CD14-positive monocyte (primary cell): ENCODE results near the gene BAIAP2L2. TPM values are rescaled to one million over a fixed set of nuclear protein-coding genes. Genes with fewer than 3 reads are reported as not detected.

ENCODE experiments used
- DNase-seq, 3 donors: peaks; one replicate each; pipeline ENCODE4 v3.0.0-alpha.2; 2011 to 2022
- H2AFZ ChIP-seq: 2 replicates; pipeline ENCODE4 v1.6.0; 2012; ENCODE audit warnings: mild to moderate bottlenecking, low read depth, low read length, inconsistent platforms; ENCODE audit not compliant: insufficient read depth, poor library complexity, severe bottlenecking
- H3K27ac ChIP-seq, 2 donors: 1 replicate in 1 of 2; 2 replicates in 1 of 2; pipeline ENCODE4 v1.5.1; 2012 to 2013; ENCODE audit warnings: low read length in 2 of 2, control low read depth in 1 of 2, inconsistent platforms in 1 of 2, low read depth in 1 of 2, mild to moderate bottlenecking in 1 of 2
- H3K27me3 ChIP-seq, 2 donors: one replicate each; pipeline versions ENCODE4 v1.6.0 to v1.6.1; 2011 to 2013; ENCODE audit warnings: low read length in 2 of 2; ENCODE audit not compliant: control insufficient read depth in 2 of 2, insufficient read depth in 2 of 2
- H3K36me3 ChIP-seq, 2 donors: replicated peaks in 1 of 2; 1 replicate in 1 of 2; 2 replicates in 1 of 2; pipeline versions ENCODE4 v1.5.1 to v1.6.1; 2012 to 2013; ENCODE audit warnings: low read length in 2 of 2, control low read depth in 1 of 2, inconsistent platforms in 1 of 2, mild to moderate bottlenecking in 1 of 2; ENCODE audit not compliant: insufficient read depth in 2 of 2, control insufficient read depth in 1 of 2
- H3K4me1 ChIP-seq, 2 donors: 1 replicate in 1 of 2; 2 replicates in 1 of 2; pipeline versions ENCODE4 v1.5.1 to v1.6.1; 2012 to 2013; ENCODE audit warnings: low read length in 2 of 2, control low read depth in 1 of 2, inconsistent platforms in 1 of 2, mild to moderate bottlenecking in 1 of 2, moderate library complexity in 1 of 2; ENCODE audit not compliant: insufficient read depth in 2 of 2, control insufficient read depth in 1 of 2
- H3K4me2 ChIP-seq: replicated peaks from 2 replicates; pipeline ENCODE3; 2012; ENCODE audit warnings: low read length, moderate library complexity, mild to moderate bottlenecking; ENCODE audit not compliant: poor library complexity, severe bottlenecking; ENCODE audit errors: extremely low read depth
- H3K4me3 ChIP-seq, 3 experiments: fragments of 200-600 bp in 1 of 3; sonication (generic) in 1 of 3; replicated peaks in 1 of 3; 1 replicate in 2 of 3; 2 replicates in 1 of 3; pipeline ENCODE4 v1.5.1; 2011 to 2013; ENCODE audit warnings: low read length in 3 of 3, mild to moderate bottlenecking in 3 of 3, control low read depth in 2 of 3, low read depth in 2 of 3, inconsistent platforms in 1 of 3, moderate library complexity in 1 of 3
- H3K79me2 ChIP-seq: 2 replicates; pipeline ENCODE4 v1.6.0; 2012; ENCODE audit warnings: mild to moderate bottlenecking, control low read depth, inconsistent platforms, low read length, moderate library complexity; ENCODE audit not compliant: insufficient read depth
- H3K9ac ChIP-seq: 2 replicates; pipeline ENCODE4 v1.6.0; 2017; ENCODE audit warnings: low read length, mild to moderate bottlenecking; ENCODE audit not compliant: insufficient read depth, poor library complexity, severe bottlenecking
- H3K9me3 ChIP-seq, 2 donors: replicated peaks in 1 of 2; 1 replicate in 1 of 2; 2 replicates in 1 of 2; pipeline versions ENCODE4 v1.5.1 to v1.6.1; 2012 to 2013; ENCODE audit warnings: low read length in 2 of 2, control low read depth in 1 of 2; ENCODE audit not compliant: control insufficient read depth in 1 of 2, insufficient read depth in 1 of 2
- H4K20me1 ChIP-seq: 2 replicates; pipeline ENCODE4 v1.6.0; 2012; ENCODE audit warnings: mild to moderate bottlenecking, low read length, control low read depth, moderate library complexity; ENCODE audit not compliant: insufficient read depth
- H3K27ac Mint-ChIP-seq, 7 donors: one replicate each; pipeline ENCODE4 v1.8.0; 2020; ENCODE audit warnings: mild to moderate bottlenecking in 7 of 7, mixed read lengths in 7 of 7, moderate library complexity in 6 of 7, inconsistent platforms in 2 of 7
- H3K27me3 Mint-ChIP-seq, 3 donors: one replicate each; pipeline ENCODE4 v1.8.0; 2021 to 2022; ENCODE audit warnings: low read depth in 3 of 3, mild to moderate bottlenecking in 3 of 3, mixed read lengths in 3 of 3, moderate library complexity in 3 of 3, inconsistent platforms in 1 of 3
- H3K36me3 Mint-ChIP-seq, 2 donors: one replicate each; pipeline ENCODE4 v1.8.0; 2020; ENCODE audit warnings: mixed read lengths in 2 of 2, inconsistent platforms in 1 of 2, mild to moderate bottlenecking in 1 of 2
- H3K4me1 Mint-ChIP-seq: one replicate; pipeline ENCODE4 v1.8.0; 2020; ENCODE audit warnings: mild to moderate bottlenecking, mixed read lengths
- H3K4me3 Mint-ChIP-seq, 2 donors: one replicate each; pipeline ENCODE4 v1.8.0; 2020; ENCODE audit warnings: mild to moderate bottlenecking in 2 of 2, mixed read lengths in 2 of 2, moderate library complexity in 1 of 2
- H3K9me3 Mint-ChIP-seq, 7 donors: one replicate each; pipeline ENCODE4 v1.8.0; 2020 to 2022; ENCODE audit warnings: mixed read lengths in 7 of 7, mild to moderate bottlenecking in 6 of 7, moderate library complexity in 6 of 7, inconsistent platforms in 2 of 7
- WGBS: methylation state at CpG from one replicate; pipeline ENCODE4 v1.1.5; 2013; ENCODE audit warnings: missing lambda C conversion rate; ENCODE audit not compliant: insufficient coverage; 5-methylcytosine and 5-hydroxymethylcytosine counted together
- intact Hi-C, 2 donors: fragments of 100-400 bp; cut with micrococcal nuclease; formaldehyde crosslinking; loops; one replicate each; pipeline versions ENCODE4 v1.15.0 to v1.15.1; 2023
- polyA plus RNA-seq, 3 donors: library from polyadenylated mRNA; depleted of rRNA in 1 of 3; unstranded in 2 of 3; stranded (reverse) in 1 of 3; fragments of 300-500 nt in 2 of 3; fragments of >200 nt in 1 of 3; fragmentation: Illumina TruSeq in 2 of 3; gene quantifications; 1 replicate in 2 of 3; 2 replicates in 1 of 3; pipeline ENCODE4 v1.2.3, GENCODE V29; 2012 to 2021
- TF ChIP-seq, protein P1 (sequence below): fragments of 200-600 bp; IDR thresholded peaks from one replicate; pipeline ENCODE4 v1.8.0; 2022; ENCODE audit warnings: antibody characterized with exemption, mild to moderate bottlenecking

Gene BAIAP2L2
- polyA plus RNA-seq, 3 donors: 0.11 TPM; not detected in 2

- H2AFZ ChIP-seq: no peak overlapping the region
- 88% methylated on average over 2 of the region's 4 CpGs for WGBS
These were observed 43.5 kb upstream of the BAIAP2L2 start for GRCh38 chr22:38153821-38154562.

DNA sequence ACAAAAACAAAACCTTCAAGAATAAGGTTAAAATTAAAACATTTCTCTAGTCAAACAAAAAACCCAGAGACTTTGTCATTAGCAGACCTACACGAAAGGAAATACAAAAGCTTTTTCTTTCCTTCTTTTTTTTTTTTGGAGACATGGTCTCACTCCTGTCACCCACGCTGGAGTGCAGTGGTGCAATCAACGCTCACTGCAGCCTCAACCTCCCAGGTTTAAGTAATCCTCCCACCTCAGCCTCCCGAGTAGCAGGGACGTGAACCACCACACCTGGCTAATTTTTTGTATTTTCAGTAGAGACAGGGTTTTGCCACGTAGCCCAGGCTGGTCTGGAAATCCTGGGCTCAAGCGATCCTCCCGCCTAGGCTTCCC lies 40.6 kb upstream of the BAIAP2L2 start:
- no peak for DNase-seq
- H3K36me3 ChIP-seq: no peaks in the 10 kb centered on the region
- TF ChIP-seq, protein P1, sequence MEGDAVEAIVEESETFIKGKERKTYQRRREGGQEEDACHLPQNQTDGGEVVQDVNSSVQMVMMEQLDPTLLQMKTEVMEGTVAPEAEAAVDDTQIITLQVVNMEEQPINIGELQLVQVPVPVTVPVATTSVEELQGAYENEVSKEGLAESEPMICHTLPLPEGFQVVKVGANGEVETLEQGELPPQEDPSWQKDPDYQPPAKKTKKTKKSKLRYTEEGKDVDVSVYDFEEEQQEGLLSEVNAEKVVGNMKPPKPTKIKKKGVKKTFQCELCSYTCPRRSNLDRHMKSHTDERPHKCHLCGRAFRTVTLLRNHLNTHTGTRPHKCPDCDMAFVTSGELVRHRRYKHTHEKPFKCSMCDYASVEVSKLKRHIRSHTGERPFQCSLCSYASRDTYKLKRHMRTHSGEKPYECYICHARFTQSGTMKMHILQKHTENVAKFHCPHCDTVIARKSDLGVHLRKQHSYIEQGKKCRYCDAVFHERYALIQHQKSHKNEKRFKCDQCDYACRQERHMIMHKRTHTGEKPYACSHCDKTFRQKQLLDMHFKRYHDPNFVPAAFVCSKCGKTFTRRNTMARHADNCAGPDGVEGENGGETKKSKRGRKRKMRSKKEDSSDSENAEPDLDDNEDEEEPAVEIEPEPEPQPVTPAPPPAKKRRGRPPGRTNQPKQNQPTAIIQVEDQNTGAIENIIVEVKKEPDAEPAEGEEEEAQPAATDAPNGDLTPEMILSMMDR: no peak
- H3K27ac ChIP-seq: no peak overlapping the region
- peaks cover 18 to 19% of the 10 kb centered on the region in 2 donors for H3K4me1 ChIP-seq
- Mint-ChIP-seq H3K4me3 (no peak overlapping the region), H3K9me3 (peaks cover 0 to 6% (median 2%) of the 10 kb centered on the region in 7 donors), H3K27me3 (peaks cover 2 to 4% (median 3%) of the 10 kb centered on the region in 3 donors), H3K27ac (no peak overlapping the region), H3K4me1 (peaks cover 17% of the 10 kb centered on the region), H3K36me3 (no peaks in the 10 kb centered on the region)
- H3K79me2 ChIP-seq: no peaks in the 10 kb centered on the region
- H3K4me2 ChIP-seq: no peak overlapping the region
- H4K20me1 ChIP-seq: no peaks in the 10 kb centered on the region
- no peak overlapping the region for H3K4me3 ChIP-seq
- H3K27me3 ChIP-seq: no peaks in the 10 kb centered on the region
- no peak overlapping the region for H3K9ac ChIP-seq
- no peak overlapping the region for H2AFZ ChIP-seq
- WGBS: 92% methylated on average over 8 of the region's 8 CpGs
- intact Hi-C loops: no loop called here
- no peaks in the 10 kb centered on the region for H3K9me3 ChIP-seq

More at GRCh38 chr22:38153821-38154562, 43.5 kb upstream of the BAIAP2L2 start:
- H3K4me3 ChIP-seq: no peak overlapping the region
- H3K79me2 ChIP-seq: no peaks in the 10 kb centered on the region
- H3K9me3 Mint-ChIP-seq: peaks cover 0 to 4% (median 2%) of the 10 kb centered on the region in 7 donors
- intact Hi-C loops: no loop called here
- no peaks in the 10 kb centered on the region for H3K27me3 ChIP-seq
- H3K4me1 ChIP-seq: no peaks in the 10 kb centered on the region
- no peak for DNase-seq
- no peak overlapping the region for H3K4me3 Mint-ChIP-seq
- H3K9me3 ChIP-seq: no peaks in the 10 kb centered on the region
- H3K27me3 Mint-ChIP-seq: peaks cover 2 to 4% (median 3%) of the 10 kb centered on the region in 3 donors
- H3K27ac ChIP-seq: no peak overlapping the region
- H3K4me1 Mint-ChIP-seq: no peaks in the 10 kb centered on the region
- H3K9ac ChIP-seq: no peak overlapping the region
- no peaks in the 10 kb centered on the region for H3K36me3 Mint-ChIP-seq
- no peaks in the 10 kb centered on the region for H3K36me3 ChIP-seq
- H3K4me2 ChIP-seq: no peak overlapping the region
- H4K20me1 ChIP-seq: no peaks in the 10 kb centered on the region
- no peak overlapping the region for H3K27ac Mint-ChIP-seq
- TF ChIP-seq, protein P1: no peak
